H9 (cell line): ENCODE data around the gene MRPL57. TPM values are rescaled to one million over a fixed set of nuclear protein-coding genes. Genes with fewer than 3 reads are reported as not detected.

ENCODE experiments used
- DNase-seq: peaks from one replicate; pipeline ENCODE4 v3.0.0-alpha.2; 2017
- H2AFZ ChIP-seq: one replicate; pipeline ENCODE4 v1.6.1; 2013; ENCODE audit warnings: mild to moderate bottlenecking, low read length, control low read depth, moderate library complexity
- H2AK5ac ChIP-seq: 2 replicates; pipeline ENCODE4 v1.6.1; 2013; ENCODE audit warnings: low read length, control low read depth, mixed read lengths; ENCODE audit not compliant: insufficient read length
- H2BK120ac ChIP-seq: one replicate; pipeline ENCODE4 v1.6.1; 2013; ENCODE audit warnings: low read depth, mild to moderate bottlenecking, low read length, control low read depth, inconsistent platforms; ENCODE audit not compliant: poor library complexity, severe bottlenecking
- H2BK12ac ChIP-seq: 2 replicates; pipeline ENCODE4 v1.6.1; 2013; ENCODE audit warnings: low read length, control low read depth, mixed read lengths, low read depth; ENCODE audit not compliant: insufficient read length
- H2BK15ac ChIP-seq: 2 replicates; pipeline ENCODE4 v1.6.1; 2013; ENCODE audit warnings: low read depth, low read length, control low read depth
- H2BK20ac ChIP-seq: one replicate; pipeline ENCODE4 v1.6.1; 2013; ENCODE audit warnings: low read depth, mild to moderate bottlenecking, low read length, control low read depth, inconsistent platforms; ENCODE audit not compliant: poor library complexity, severe bottlenecking
- H2BK5ac ChIP-seq: 2 replicates; pipeline ENCODE4 v1.6.1; 2013; ENCODE audit warnings: low read length, control low read depth, mixed read lengths; ENCODE audit not compliant: insufficient read length
- H3K14ac ChIP-seq: 2 replicates; pipeline ENCODE4 v1.6.1; 2013; ENCODE audit warnings: low read length, control low read depth; ENCODE audit not compliant: insufficient read depth
- H3K18ac ChIP-seq: 2 replicates; pipeline ENCODE4 v1.6.1; 2013; ENCODE audit warnings: low read depth, mild to moderate bottlenecking, mixed read lengths, low read length, control low read depth; ENCODE audit not compliant: insufficient read length
- H3K23ac ChIP-seq: 2 replicates; pipeline ENCODE4 v1.6.1; 2013; ENCODE audit warnings: low read length, control low read depth, mixed read lengths, low read depth; ENCODE audit not compliant: insufficient read length
- H3K23me2 ChIP-seq: 2 replicates; pipeline ENCODE4 v1.6.1; 2013; ENCODE audit warnings: low read depth, mild to moderate bottlenecking, mixed read lengths, low read length, control low read depth; ENCODE audit not compliant: insufficient read length, poor library complexity, severe bottlenecking
- H3K27ac ChIP-seq: 2 replicates; pipeline ENCODE4 v1.5.1; 2013; ENCODE audit warnings: low read length, control low read depth, mixed read lengths, low read depth; ENCODE audit not compliant: insufficient read length
- H3K27me3 ChIP-seq: 2 replicates; pipeline ENCODE4 v1.6.1; 2013; ENCODE audit warnings: low read length, control low read depth, inconsistent platforms; ENCODE audit not compliant: insufficient read depth
- H3K4ac ChIP-seq: 2 replicates; pipeline ENCODE4 v1.6.1; 2013; ENCODE audit warnings: low read depth, mild to moderate bottlenecking, control low read depth, inconsistent platforms, low read length, moderate library complexity
- H3K4me1 ChIP-seq: 2 replicates; pipeline ENCODE4 v1.6.1; 2013; ENCODE audit warnings: low read length, control low read depth, inconsistent platforms; ENCODE audit not compliant: insufficient read depth
- H3K4me2 ChIP-seq: 2 replicates; pipeline ENCODE4 v1.6.1; 2013; ENCODE audit warnings: low read length, control low read depth, mixed read lengths; ENCODE audit not compliant: insufficient read length, insufficient read depth
- H3K56ac ChIP-seq: 2 replicates; pipeline ENCODE4 v1.6.1; 2013; ENCODE audit warnings: low read depth, mild to moderate bottlenecking, mixed read lengths, low read length, control low read depth; ENCODE audit not compliant: insufficient read length
- H3K79me1 ChIP-seq: 2 replicates; pipeline ENCODE4 v1.6.1; 2013; ENCODE audit warnings: low read depth, mild to moderate bottlenecking, moderate library complexity, low read length, control low read depth, inconsistent platforms; ENCODE audit not compliant: insufficient read depth, poor library complexity, severe bottlenecking
- H3K79me2 ChIP-seq: 2 replicates; pipeline ENCODE4 v1.6.1; 2013; ENCODE audit warnings: low read length, control low read depth, inconsistent platforms; ENCODE audit not compliant: insufficient read depth
- H3K9ac ChIP-seq: 2 replicates; pipeline ENCODE4 v1.6.1; 2013; ENCODE audit warnings: low read length, control low read depth, mixed read lengths; ENCODE audit not compliant: insufficient read length; ENCODE audit errors: extremely low read depth
- H3K9me3 ChIP-seq: one replicate; pipeline ENCODE4 v1.6.1; 2013; ENCODE audit warnings: low read depth, low read length, inconsistent platforms; ENCODE audit not compliant: control insufficient read depth
- H3T11ph ChIP-seq: one replicate; pipeline ENCODE4 v1.6.1; 2013; ENCODE audit warnings: mild to moderate bottlenecking, low read length, control low read depth, inconsistent platforms
- H4K20me1 ChIP-seq: one replicate; pipeline ENCODE4 v1.6.1; 2013; ENCODE audit not compliant: control insufficient read depth, insufficient read length, insufficient read depth
- H4K5ac ChIP-seq: 2 replicates; pipeline ENCODE4 v1.6.1; 2013; ENCODE audit warnings: low read depth, mild to moderate bottlenecking, mixed read lengths, low read length, control low read depth; ENCODE audit not compliant: insufficient read length
- H4K8ac ChIP-seq: replicated peaks from 2 replicates; pipeline ENCODE4 v1.6.1; 2013; ENCODE audit warnings: low read length, control low read depth, mixed read lengths, low read depth; ENCODE audit not compliant: insufficient read length
- H4K91ac ChIP-seq: 2 replicates; pipeline ENCODE4 v1.6.1; 2013; ENCODE audit warnings: low read depth, mild to moderate bottlenecking, moderate library complexity, mixed read lengths, low read length, control low read depth; ENCODE audit not compliant: insufficient read length
- H3K27ac Mint-ChIP-seq, 3 experiments: 2 replicates in 2 of 3; 3 replicates in 1 of 3; pipeline ENCODE4 v1.8.0; 2020 to 2021; ENCODE audit warnings: mixed read lengths in 3 of 3, mild to moderate bottlenecking in 1 of 3, moderate library complexity in 1 of 3
- H3K27me3 Mint-ChIP-seq: 2 replicates; pipeline ENCODE4 v1.8.0; 2021; ENCODE audit warnings: low read depth, mild to moderate bottlenecking, moderate library complexity, mixed read lengths
- H3K36me3 Mint-ChIP-seq, 3 experiments: 2 replicates in 2 of 3; 3 replicates in 1 of 3; pipeline ENCODE4 v1.8.0; 2020 to 2021; ENCODE audit warnings: low read depth in 3 of 3, mixed read lengths in 3 of 3; ENCODE audit not compliant: insufficient read depth in 1 of 3
- H3K4me1 Mint-ChIP-seq, 2 experiments: 2 replicates each; pipeline ENCODE4 v1.8.0; 2020; ENCODE audit warnings: mixed read lengths in 2 of 2
- H3K4me3 Mint-ChIP-seq, 2 experiments: 2 replicates in 1 of 2; 3 replicates in 1 of 2; pipeline ENCODE4 v1.8.0; 2020 to 2021; ENCODE audit warnings: mild to moderate bottlenecking in 2 of 2, mixed read lengths in 2 of 2, moderate library complexity in 1 of 2
- H3K9me3 Mint-ChIP-seq, 2 experiments: 2 replicates in 1 of 2; 3 replicates in 1 of 2; pipeline ENCODE4 v1.8.0; 2020; ENCODE audit warnings: mild to moderate bottlenecking in 2 of 2, mixed read lengths in 2 of 2, moderate library complexity in 1 of 2
- WGBS: extraction: QIAGEN DNeasy Blood & Tissue Kit; methylation state at CpG from one replicate; pipeline ENCODE4 v1.1.7; 2013; ENCODE audit warnings: missing lambda C conversion rate, low lambda C conversion rate, mixed read lengths; ENCODE audit not compliant: insufficient read length; ENCODE audit errors: extremely low coverage; 5-methylcytosine and 5-hydroxymethylcytosine counted together
- total RNA-seq: library from RNA; stranded (reverse); gene quantifications from 2 replicates; pipeline ENCODE4 v1.2.1, GENCODE V29; 2021
- TF ChIP-seq, protein P1 (sequence below): fragments of 200-600 bp; sonication (generic); conservative IDR thresholded peaks from 3 replicates; pipeline ENCODE4 v1.8.0; 2021; ENCODE audit warnings: antibody characterized with exemption, mild to moderate bottlenecking

The MRPL57 gene
- total RNA-seq, 1 experiment from 2014 or later = 33.2 TPM

GRCh38 chr13:21227917-21228316 lies 51.5 kb downstream of the MRPL57 start:
- H3K14ac ChIP-seq = no peak overlapping the region
- WGBS = no CpG with 5 or more reads among the region's 7 CpGs
- H3K27me3 Mint-ChIP-seq = no peaks in the 10 kb centered on the region; the same call in 1 of the 2 replicates

More at GRCh38 chr13:21227917-21228316, 51.5 kb downstream of the MRPL57 start:
- no peak overlapping the region for H2BK5ac ChIP-seq
- no peak overlapping the region for H3K18ac ChIP-seq
- no peak overlapping the region for H2BK120ac ChIP-seq
- H3T11ph ChIP-seq = no peak overlapping the region
- H4K91ac ChIP-seq = no peak overlapping the region
- no peak overlapping the region for H2BK15ac ChIP-seq
- H3K9me3 Mint-ChIP-seq = no peaks in the 10 kb centered on the region
- no peak overlapping the region for H2BK12ac ChIP-seq
- H3K4me3 Mint-ChIP-seq = no peak overlapping the region
- no peak overlapping the region for H3K27ac Mint-ChIP-seq
- TF ChIP-seq, protein P1, sequence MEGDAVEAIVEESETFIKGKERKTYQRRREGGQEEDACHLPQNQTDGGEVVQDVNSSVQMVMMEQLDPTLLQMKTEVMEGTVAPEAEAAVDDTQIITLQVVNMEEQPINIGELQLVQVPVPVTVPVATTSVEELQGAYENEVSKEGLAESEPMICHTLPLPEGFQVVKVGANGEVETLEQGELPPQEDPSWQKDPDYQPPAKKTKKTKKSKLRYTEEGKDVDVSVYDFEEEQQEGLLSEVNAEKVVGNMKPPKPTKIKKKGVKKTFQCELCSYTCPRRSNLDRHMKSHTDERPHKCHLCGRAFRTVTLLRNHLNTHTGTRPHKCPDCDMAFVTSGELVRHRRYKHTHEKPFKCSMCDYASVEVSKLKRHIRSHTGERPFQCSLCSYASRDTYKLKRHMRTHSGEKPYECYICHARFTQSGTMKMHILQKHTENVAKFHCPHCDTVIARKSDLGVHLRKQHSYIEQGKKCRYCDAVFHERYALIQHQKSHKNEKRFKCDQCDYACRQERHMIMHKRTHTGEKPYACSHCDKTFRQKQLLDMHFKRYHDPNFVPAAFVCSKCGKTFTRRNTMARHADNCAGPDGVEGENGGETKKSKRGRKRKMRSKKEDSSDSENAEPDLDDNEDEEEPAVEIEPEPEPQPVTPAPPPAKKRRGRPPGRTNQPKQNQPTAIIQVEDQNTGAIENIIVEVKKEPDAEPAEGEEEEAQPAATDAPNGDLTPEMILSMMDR = no peak
- H3K4ac ChIP-seq = no peak overlapping the region
- H3K27ac ChIP-seq = no peak overlapping the region
- H3K4me1 Mint-ChIP-seq = peaks cover 0 to 8% of the 10 kb centered on the region in 2 experiments; a peak in 2 of 4 replicates
- no peak overlapping the region for H2BK20ac ChIP-seq
- no peaks in the 10 kb centered on the region for H4K20me1 ChIP-seq
- no peaks in the 10 kb centered on the region for H3K9me3 ChIP-seq
- no peak overlapping the region for H4K8ac ChIP-seq
- H4K5ac ChIP-seq = no peak overlapping the region
- no peak overlapping the region for H2AFZ ChIP-seq
- no peaks in the 10 kb centered on the region for H3K27me3 ChIP-seq
- H3K4me1 ChIP-seq = no peaks in the 10 kb centered on the region
- no peak for DNase-seq
- no peak overlapping the region for H3K23ac ChIP-seq
- no peaks in the 10 kb centered on the region for H3K79me2 ChIP-seq
- no peaks in the 10 kb centered on the region for H3K23me2 ChIP-seq
- H3K36me3 Mint-ChIP-seq = peaks cover 0 to 2% (median 0%) of the 10 kb centered on the region in 3 experiments; a peak in 1 of 7 replicates
- no peak overlapping the region for H2AK5ac ChIP-seq
- no peaks in the 10 kb centered on the region for H3K79me1 ChIP-seq
- no peak overlapping the region for H3K9ac ChIP-seq
- no peak overlapping the region for H3K56ac ChIP-seq
- no peak overlapping the region for H3K4me2 ChIP-seq

Other genes starting within 250 kb of the MRPL57 start
- 16.8 and 20.0 TPM in 2 replicates for gene LATS2, start 115.1 kb upstream of the MRPL57 start, total RNA-seq
- 393 and 435 TPM in 2 replicates for gene SAP18, start 36.5 kb upstream of the MRPL57 start, total RNA-seq
- gene SKA3, start 106 bp upstream of the MRPL57 start, total RNA-seq = 59.3 and 61.8 TPM in 2 replicates